Breast epithelium (tissue), 3 donors: ENCODE results near the gene MYH6.

Experiments used
- POLR2A ChIP-seq: fragments of 450-650 bp; IDR thresholded peaks from one replicate; pipeline ENCODE4 v1.6.1; 2016; ENCODE audit warnings: antibody characterized with exemption, mild to moderate bottlenecking, moderate library complexity
- POLR2AphosphoS5 ChIP-seq, 3 donors: sonication (generic); formaldehyde crosslinking; IDR thresholded peaks; one replicate each; pipeline ENCODE4 v1.6.1; 2017; ENCODE audit warnings: antibody characterized with exemption in 3 of 3
- TF ChIP-seq, protein P1 (sequence below), 3 donors: fragments of 450-650 bp; IDR thresholded peaks; one replicate each; pipeline ENCODE4 v1.5.1; 2016 to 2017; ENCODE audit warnings: antibody characterized with exemption in 3 of 3, mild to moderate bottlenecking in 3 of 3, moderate library complexity in 3 of 3

DNA sequence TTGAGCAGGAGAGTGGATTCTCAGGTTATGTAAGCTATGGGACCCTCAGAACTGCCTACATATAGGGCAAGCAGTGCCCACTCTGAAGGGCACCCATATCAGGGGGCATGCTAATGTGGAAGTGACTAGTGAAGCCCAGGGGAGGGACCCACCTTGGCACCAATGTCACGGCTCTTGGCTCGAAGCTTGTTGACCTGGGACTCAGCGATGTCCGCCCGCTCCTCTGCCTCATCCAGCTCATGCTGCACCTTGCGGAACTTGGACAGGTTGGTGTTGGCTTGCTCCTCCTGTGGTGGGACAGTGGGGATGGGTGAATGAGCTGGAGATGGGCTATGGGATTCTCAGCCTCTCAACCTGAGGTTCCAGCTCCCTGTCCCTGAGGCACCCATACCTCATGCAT lies 25.8 kb downstream of the MYH6 start:
- TF ChIP-seq POLR2AphosphoS5 (IDR thresholded peaks at IDR 0.05): no peak
- no peak for TF ChIP-seq POLR2A
- TF ChIP-seq, protein P1, sequence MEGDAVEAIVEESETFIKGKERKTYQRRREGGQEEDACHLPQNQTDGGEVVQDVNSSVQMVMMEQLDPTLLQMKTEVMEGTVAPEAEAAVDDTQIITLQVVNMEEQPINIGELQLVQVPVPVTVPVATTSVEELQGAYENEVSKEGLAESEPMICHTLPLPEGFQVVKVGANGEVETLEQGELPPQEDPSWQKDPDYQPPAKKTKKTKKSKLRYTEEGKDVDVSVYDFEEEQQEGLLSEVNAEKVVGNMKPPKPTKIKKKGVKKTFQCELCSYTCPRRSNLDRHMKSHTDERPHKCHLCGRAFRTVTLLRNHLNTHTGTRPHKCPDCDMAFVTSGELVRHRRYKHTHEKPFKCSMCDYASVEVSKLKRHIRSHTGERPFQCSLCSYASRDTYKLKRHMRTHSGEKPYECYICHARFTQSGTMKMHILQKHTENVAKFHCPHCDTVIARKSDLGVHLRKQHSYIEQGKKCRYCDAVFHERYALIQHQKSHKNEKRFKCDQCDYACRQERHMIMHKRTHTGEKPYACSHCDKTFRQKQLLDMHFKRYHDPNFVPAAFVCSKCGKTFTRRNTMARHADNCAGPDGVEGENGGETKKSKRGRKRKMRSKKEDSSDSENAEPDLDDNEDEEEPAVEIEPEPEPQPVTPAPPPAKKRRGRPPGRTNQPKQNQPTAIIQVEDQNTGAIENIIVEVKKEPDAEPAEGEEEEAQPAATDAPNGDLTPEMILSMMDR (IDR thresholded peaks at IDR 0.05): no peak
